Amniotic epithelial cell (primary cell): ENCODE results near the gene VCY1B.
"Not testable (repeated sequence)": the region's sequence is repeated elsewhere in the genome, so short reads cannot be mapped to it uniquely, and the experiment has no call there.

ENCODE experiments used
- DNase-seq: peaks from one replicate; pipeline ENCODE4 v3.0.0-alpha.2; 2010; ENCODE audit warnings: low read depth

Gene VCY1B

GRCh38 chrY:14055927-14056326, at the start of gene VCY1B:
Gene VCY1B, plus strand, starts transcription at chrY:14056227. Its CDS starts 63 bp downstream, at chrY:14056290.
- DNase-seq = not testable (repeated sequence)

- DNase-seq = not testable (repeated sequence)
These were observed 44.1 kb upstream of the VCY1B start for GRCh38 chrY:14011916-14012315.

GRCh38 chrY:14030395-14030794, 25.6 kb upstream of the VCY1B start:
- not testable (repeated sequence) for DNase-seq

- no peak for DNase-seq
These were observed 29.9 kb downstream of the VCY1B start for GRCh38 chrY:14085877-14086276.
